H1 (cell line): ENCODE data around the gene SLC24A4.

Experiments used
- CTCF ChIP-seq, 3 experiments: IDR thresholded peaks; 1 replicate in 2 of 3; 2 replicates in 1 of 3; pipeline versions ENCODE4 v1.5.1 to v1.6.1; 2011; ENCODE audit warnings: low read length in 3 of 3, mild to moderate bottlenecking in 3 of 3, inconsistent platforms in 2 of 3, low read depth in 1 of 3, moderate library complexity in 1 of 3; ENCODE audit not compliant: insufficient read depth in 1 of 3; ENCODE audit errors: control extremely low read depth in 1 of 3
- EZH2 ChIP-seq: fragments of 200-600 bp; sonication (generic); IDR thresholded peaks from 2 replicates; pipeline ENCODE4 v1.7.1; 2012; ENCODE audit warnings: low read depth, mild to moderate bottlenecking, moderate library complexity, low read length, inconsistent platforms; ENCODE audit not compliant: severe bottlenecking
- HDAC2 ChIP-seq, 2 experiments: fragments of 300-600 bp in 1 of 2; sonication (generic) in 1 of 2; IDR thresholded peaks; 2 replicates each; pipeline ENCODE4 v1.6.1; 2011 to 2012; ENCODE audit warnings: low read depth in 2 of 2, low read length in 2 of 2, mild to moderate bottlenecking in 2 of 2, moderate library complexity in 2 of 2, borderline replicate concordance in 1 of 2, inconsistent platforms in 1 of 2
- JUN ChIP-seq: IDR thresholded peaks from 2 replicates; pipeline ENCODE4 v1.6.1; 2011; ENCODE audit warnings: low read depth, mild to moderate bottlenecking, improper control_type of control experiment, low read length
- KDM1A ChIP-seq: fragments of 200-600, 300-600 bp; sonication (generic); IDR thresholded peaks from 2 replicates; pipeline ENCODE4 v1.7.1; 2016; ENCODE audit warnings: mild to moderate bottlenecking, low read length, borderline replicate concordance
- POLR2A ChIP-seq, 2 experiments: IDR thresholded peaks; 1 replicate in 1 of 2; 2 replicates in 1 of 2; pipeline ENCODE4 v1.6.1; 2011; ENCODE audit warnings: low read depth in 2 of 2, low read length in 2 of 2, mild to moderate bottlenecking in 2 of 2; ENCODE audit errors: control extremely low read depth in 1 of 2
- POLR2AphosphoS5 ChIP-seq: IDR thresholded peaks from 2 replicates; pipeline ENCODE4 v1.6.1; 2011; ENCODE audit warnings: low read depth, low read length
- RBBP5 ChIP-seq: IDR thresholded peaks from 2 replicates; pipeline ENCODE4 v1.7.1; 2012; ENCODE audit warnings: low read depth, mild to moderate bottlenecking, inconsistent platforms, low read length, moderate library complexity, borderline replicate concordance
- SIN3A ChIP-seq, 2 experiments: IDR thresholded peaks in 1 of 2; conservative IDR thresholded peaks in 1 of 2; 2 replicates each; pipeline ENCODE4 v1.6.1; 2011 to 2012; ENCODE audit warnings: low read length in 2 of 2, improper control_type of control experiment in 1 of 2, low read depth in 1 of 2, mild to moderate bottlenecking in 1 of 2
- SP1 ChIP-seq: IDR thresholded peaks from 2 replicates; pipeline ENCODE4 v1.6.1; 2011; ENCODE audit warnings: low read depth, low read length
- TBP ChIP-seq: IDR thresholded peaks from 2 replicates; pipeline ENCODE4 v1.6.1; 2011; ENCODE audit warnings: low read depth, low read length, improper control_type of control experiment
- YY1 ChIP-seq: IDR thresholded peaks from 2 replicates; pipeline ENCODE4 v1.6.1; 2011; ENCODE audit warnings: low read depth, mild to moderate bottlenecking, low read length
- ZNF274 ChIP-seq: IDR thresholded peaks from 2 replicates; pipeline ENCODE4 v1.7.0; 2012; ENCODE audit warnings: low read length, borderline replicate concordance; ENCODE audit errors: extremely low read depth
- TF ChIP-seq, protein P1 (sequence below): IDR thresholded peaks from 2 replicates; pipeline ENCODE4 v1.6.1; 2011; ENCODE audit warnings: low read depth, mild to moderate bottlenecking, low read length; ENCODE audit not compliant: insufficient read depth

GRCh38 chr14:92455231-92455630 is 132.3 kb downstream of the SLC24A4 start:
- TF ChIP-seq KDM1A (0 out of 2 replicates have a peak, but pooled peaks have one; percentile 16), CTCF (IDR thresholded peaks at IDR 0.05; ENCODE audit: control extremely low read depth in 1 of 3, insufficient read depth in 1 of 3, low read depth in 1 of 3, low read length in 3 of 3) (no peak), POLR2A (IDR thresholded peaks at IDR 0.05; ENCODE audit: control extremely low read depth in 1 of 2, low read depth in 2 of 2, low read length in 2 of 2) (no peak), HDAC2 (IDR thresholded peaks at IDR 0.05; ENCODE audit: borderline replicate concordance in 1 of 2, low read depth in 2 of 2, low read length in 2 of 2) (no peak), YY1 (no peak), SIN3A (conservative IDR thresholded peaks at IDR 0.05 in 1 of 2, IDR thresholded peaks at IDR 0.05 in 1 of 2; ENCODE audit: low read depth in 1 of 2, low read length in 2 of 2) (no peak), JUN (no peak), EZH2 (no peak), SP1 (no peak), POLR2AphosphoS5 (no peak), ZNF274 (no peak), RBBP5 (no peak), TBP (no peak)
- TF ChIP-seq, protein P1, sequence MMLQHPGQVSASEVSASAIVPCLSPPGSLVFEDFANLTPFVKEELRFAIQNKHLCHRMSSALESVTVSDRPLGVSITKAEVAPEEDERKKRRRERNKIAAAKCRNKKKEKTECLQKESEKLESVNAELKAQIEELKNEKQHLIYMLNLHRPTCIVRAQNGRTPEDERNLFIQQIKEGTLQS = no peak
